ENCODE measurements around the gene RNF130. TPM values are rescaled to one million over a fixed set of nuclear protein-coding genes. Genes with fewer than 3 reads are reported as not detected.
"Not testable (repeated sequence)": the region's sequence is repeated elsewhere in the genome, so short reads cannot be mapped to it uniquely, and the experiment has no call there.

The RNF130 gene
- total and polyA plus RNA-seq, 9 donors: 54.7 to 120 (median 67.1) TPM

DNA sequence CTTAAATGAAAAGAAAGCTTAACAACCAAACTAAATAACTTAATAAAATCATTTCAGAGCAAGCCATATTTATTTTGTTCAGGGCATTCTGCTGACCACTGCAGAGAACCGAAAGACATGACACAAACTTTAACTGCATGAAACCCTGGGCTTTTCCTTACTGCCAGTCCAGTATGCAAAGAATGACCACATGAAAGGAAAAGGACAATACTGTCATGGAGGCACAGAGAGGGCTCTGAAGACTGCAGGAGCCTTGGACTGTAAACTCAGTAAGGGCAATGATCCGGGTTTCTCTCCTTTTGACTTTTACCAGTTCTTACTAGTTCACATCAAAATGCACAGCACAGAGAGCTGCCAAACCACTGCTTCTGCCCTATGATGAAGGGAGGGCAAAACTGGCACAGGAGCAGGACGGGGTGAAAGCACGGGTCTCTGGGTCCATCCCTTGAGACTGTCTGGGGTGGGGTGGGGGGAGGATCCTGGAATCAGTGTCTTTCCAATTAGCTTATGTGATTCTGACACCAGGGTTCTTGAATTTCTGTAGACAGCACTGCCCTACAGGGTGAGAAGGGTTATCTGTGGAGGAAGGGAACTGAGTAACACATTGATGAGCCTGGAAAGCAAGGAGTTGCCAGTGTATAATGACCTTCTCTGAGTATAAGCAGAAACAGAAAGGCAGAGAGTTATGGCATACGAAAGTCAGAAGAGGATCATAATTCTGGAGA lies 44.7 kb downstream of the RNF130 start:
- no peaks in the 10 kb centered on the region for H3K27me3 ChIP-seq
- no peaks in the 10 kb centered on the region for H3K36me3 ChIP-seq
- WGBS, 3 donors: 57 to 76% (median 64%) methylated on average over 5 of the region's 5 CpGs
- no peak for DNase-seq
- TF ChIP-seq POLR2A (IDR thresholded peaks at IDR 0.05) (no peak), EP300 (IDR thresholded peaks at IDR 0.05) (no peak)
- TF ChIP-seq, protein P1, sequence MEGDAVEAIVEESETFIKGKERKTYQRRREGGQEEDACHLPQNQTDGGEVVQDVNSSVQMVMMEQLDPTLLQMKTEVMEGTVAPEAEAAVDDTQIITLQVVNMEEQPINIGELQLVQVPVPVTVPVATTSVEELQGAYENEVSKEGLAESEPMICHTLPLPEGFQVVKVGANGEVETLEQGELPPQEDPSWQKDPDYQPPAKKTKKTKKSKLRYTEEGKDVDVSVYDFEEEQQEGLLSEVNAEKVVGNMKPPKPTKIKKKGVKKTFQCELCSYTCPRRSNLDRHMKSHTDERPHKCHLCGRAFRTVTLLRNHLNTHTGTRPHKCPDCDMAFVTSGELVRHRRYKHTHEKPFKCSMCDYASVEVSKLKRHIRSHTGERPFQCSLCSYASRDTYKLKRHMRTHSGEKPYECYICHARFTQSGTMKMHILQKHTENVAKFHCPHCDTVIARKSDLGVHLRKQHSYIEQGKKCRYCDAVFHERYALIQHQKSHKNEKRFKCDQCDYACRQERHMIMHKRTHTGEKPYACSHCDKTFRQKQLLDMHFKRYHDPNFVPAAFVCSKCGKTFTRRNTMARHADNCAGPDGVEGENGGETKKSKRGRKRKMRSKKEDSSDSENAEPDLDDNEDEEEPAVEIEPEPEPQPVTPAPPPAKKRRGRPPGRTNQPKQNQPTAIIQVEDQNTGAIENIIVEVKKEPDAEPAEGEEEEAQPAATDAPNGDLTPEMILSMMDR (IDR thresholded peaks at IDR 0.05): no peak
- H3K4me1 ChIP-seq (ENCODE audit: insufficient read depth): no peaks in the 10 kb centered on the region
- no peak overlapping the region for H3K27ac ChIP-seq
- no peak overlapping the region for H3K4me3 ChIP-seq
- intact Hi-C loops (cut with DNase I): no loop called here
- no peaks in the 10 kb centered on the region for H3K9me3 ChIP-seq

DNA sequence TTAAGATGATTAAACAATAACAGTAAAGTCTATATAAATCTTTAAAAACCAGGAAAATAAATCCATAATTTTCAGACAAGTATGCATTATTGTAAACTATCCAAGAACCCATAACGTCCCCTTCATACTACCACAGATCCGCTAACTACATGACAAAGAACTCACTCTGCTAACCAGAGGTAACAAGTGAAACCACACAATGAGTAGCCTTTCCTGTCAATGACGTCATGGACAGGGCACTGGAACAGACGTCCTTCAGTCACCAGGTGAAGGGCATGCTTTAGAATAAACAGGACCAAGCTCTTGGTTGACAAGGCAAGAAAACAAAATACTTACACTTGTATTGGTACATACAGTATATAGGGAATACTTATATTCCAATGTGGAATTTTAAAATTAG lies 45.2 kb downstream of the RNF130 start:
- no peak for TF ChIP-seq EP300 (IDR thresholded peaks at IDR 0.05)
- TF ChIP-seq, protein P1 (IDR thresholded peaks at IDR 0.05): no peak
- TF ChIP-seq POLR2A (IDR thresholded peaks at IDR 0.05): no peak
- no peak for DNase-seq
- H3K27ac ChIP-seq: no peak overlapping the region

DNA sequence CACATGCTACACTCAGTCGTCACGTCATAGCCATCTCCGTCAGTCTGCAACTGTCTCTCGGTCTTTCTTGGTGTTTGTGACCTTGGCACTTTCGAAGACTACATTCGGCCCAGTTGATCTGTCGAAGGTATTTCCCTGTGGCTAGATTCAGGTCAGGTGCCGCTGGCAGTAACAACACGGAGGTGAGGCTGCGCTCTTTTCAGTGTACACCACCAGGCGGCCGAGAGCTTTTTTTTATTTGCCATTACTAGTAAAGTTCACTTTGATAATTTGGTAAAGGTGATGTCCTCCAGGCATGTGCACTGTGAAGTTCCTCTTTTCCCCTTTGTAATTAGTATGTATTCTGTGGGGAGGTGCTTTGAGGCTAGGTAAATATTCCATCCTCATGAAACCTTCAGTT lies 49.7 kb downstream of the RNF130 start:
- 95 to 97% (median 96%) methylated on average over 12 of the region's 12 CpGs for WGBS, 3 donors
- H3K36me3 ChIP-seq: no peaks in the 10 kb centered on the region
- no peak overlapping the region for H3K4me3 ChIP-seq
- TF ChIP-seq EP300 (IDR thresholded peaks at IDR 0.05) (no peak), POLR2A (IDR thresholded peaks at IDR 0.05) (no peak)
- no peak overlapping the region for H3K27ac ChIP-seq
- no peak for DNase-seq
- intact Hi-C loops (cut with DNase I): no loop called here
- no peaks in the 10 kb centered on the region for H3K4me1 ChIP-seq (ENCODE audit: insufficient read depth)
- no peaks in the 10 kb centered on the region for H3K9me3 ChIP-seq
- H3K27me3 ChIP-seq: no peaks in the 10 kb centered on the region

More for the DNA sequence above, 45.2 kb downstream of the RNF130 start:
- intact Hi-C loops (cut with DNase I): no loop called here
- WGBS, 3 donors: 55 to 60% (median 55%) methylated on average over 4 of the region's 4 CpGs
- Histone ChIP-seq H3K9me3 (no peaks in the 10 kb centered on the region), H3K4me1 (ENCODE audit: insufficient read depth) (no peaks in the 10 kb centered on the region), H3K36me3 (no peaks in the 10 kb centered on the region), H3K4me3 (no peak overlapping the region), H3K27me3 (no peaks in the 10 kb centered on the region)

DNA sequence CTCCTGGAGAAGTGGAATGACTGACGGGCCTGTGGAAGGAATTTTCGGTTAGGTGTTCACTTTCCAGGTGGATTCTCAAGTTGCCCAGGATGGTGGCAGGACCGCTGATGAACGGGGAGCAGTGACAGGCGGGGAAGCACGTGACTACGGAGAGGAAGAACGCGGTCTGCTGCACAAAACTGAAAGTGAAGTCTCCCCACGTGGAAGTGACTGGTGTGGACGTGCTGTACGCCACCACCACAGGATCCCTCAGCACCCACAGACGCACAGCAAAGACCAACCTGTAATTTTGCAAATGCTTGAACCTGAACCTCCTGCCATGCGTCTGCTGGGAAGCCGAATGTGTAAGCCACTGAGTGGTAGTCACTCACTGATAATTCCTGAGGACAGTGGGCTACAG lies 51.4 kb downstream of the RNF130 start:
- Histone ChIP-seq H3K4me1 (ENCODE audit: insufficient read depth) (no peaks in the 10 kb centered on the region), H3K4me3 (no peak overlapping the region), H3K27ac (no peak overlapping the region), H3K36me3 (no peaks in the 10 kb centered on the region), H3K27me3 (no peaks in the 10 kb centered on the region), H3K9me3 (no peaks in the 10 kb centered on the region)
- TF ChIP-seq EP300 (IDR thresholded peaks at IDR 0.05) (no peak), POLR2A (IDR thresholded peaks at IDR 0.05) (no peak)
- TF ChIP-seq, protein P1 (IDR thresholded peaks at IDR 0.05): no peak
- WGBS, 3 donors: 90 to 99% (median 98%) methylated on average over 14 to 15 of the region's 15 CpGs
- no peak for DNase-seq
- intact Hi-C loops (cut with DNase I): no loop called here

DNA sequence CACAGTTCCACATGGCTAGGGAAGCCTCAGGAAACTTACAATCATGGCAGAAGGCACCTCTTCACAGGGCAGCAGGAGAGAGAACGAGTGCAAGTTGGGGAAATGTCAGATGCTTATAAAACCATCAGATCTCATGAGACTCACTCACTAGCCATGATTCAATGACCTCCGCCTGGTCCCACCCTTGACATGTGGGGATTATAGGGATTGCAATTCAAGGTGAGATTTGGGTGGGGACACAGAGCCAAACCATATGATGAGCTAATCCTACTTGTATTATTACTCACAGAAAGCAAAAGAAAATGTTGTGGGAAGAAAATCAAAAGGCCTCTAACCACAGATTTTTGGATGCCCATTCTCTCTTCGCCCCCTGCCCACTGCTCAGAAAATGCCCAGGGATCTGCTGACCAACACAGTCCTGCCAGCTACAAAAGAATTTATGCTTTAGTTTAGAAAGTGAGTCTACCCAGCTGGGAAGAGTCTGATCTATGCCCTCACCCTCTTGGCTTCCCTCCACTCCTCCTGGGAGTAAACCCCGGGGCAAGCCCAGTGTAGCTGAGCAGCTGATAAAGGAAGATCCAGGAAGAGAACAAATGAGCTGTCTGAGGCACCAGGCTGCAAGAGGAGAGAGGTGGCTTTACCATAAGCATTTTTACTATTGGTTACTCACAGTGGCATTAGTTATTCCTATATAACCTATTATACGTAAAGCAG lies 53.1 kb downstream of the RNF130 start:
- Histone ChIP-seq H3K4me3 (no peak overlapping the region), H3K36me3 (no peaks in the 10 kb centered on the region), H3K4me1 (ENCODE audit: insufficient read depth) (no peaks in the 10 kb centered on the region), H3K27me3 (no peaks in the 10 kb centered on the region), H3K9me3 (no peaks in the 10 kb centered on the region), H3K27ac (no peak overlapping the region)
- DNase-seq: no peak
- WGBS, 3 donors: 87 to 89% (median 88%) methylated on average over 5 of the region's 5 CpGs
- intact Hi-C loops (cut with DNase I): no loop called here
- TF ChIP-seq, protein P1 (IDR thresholded peaks at IDR 0.05): no peak
- no peak for TF ChIP-seq POLR2A (IDR thresholded peaks at IDR 0.05)
- TF ChIP-seq EP300 (IDR thresholded peaks at IDR 0.05): no peak

DNA sequence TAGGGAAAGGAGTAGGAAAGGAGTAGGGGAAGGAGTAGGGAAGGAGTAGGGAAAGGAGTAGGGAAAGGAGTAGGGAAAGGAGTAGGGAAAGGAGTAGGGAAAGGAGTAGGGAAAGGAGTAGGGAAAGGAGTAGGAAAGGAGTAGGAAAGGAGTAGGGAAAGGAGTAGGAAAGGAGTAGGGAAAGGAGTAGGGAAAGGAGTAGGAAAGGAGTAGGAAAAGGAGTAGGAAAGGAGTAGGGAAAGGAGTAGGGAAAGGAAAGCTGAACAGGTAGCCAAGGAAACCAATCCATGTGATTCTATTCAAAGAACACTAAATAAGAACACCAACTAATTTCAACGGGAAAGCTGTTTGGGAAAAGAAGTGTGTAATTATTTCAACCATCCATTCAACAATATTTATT lies 56.0 kb downstream of the RNF130 start:
- H3K36me3 ChIP-seq; DNase-seq; H3K4me3 ChIP-seq; H3K4me1 ChIP-seq (ENCODE audit: insufficient read depth); H3K27me3 ChIP-seq; intact Hi-C loops (cut with DNase I); H3K27ac ChIP-seq; H3K9me3 ChIP-seq: not testable (repeated sequence)
- 92 to 100% (median 98%) methylated on average over 1 of the region's 1 CpG for WGBS, 3 donors
